ENCODE results near the gene NOL9.
"Not testable (repeated sequence)": the region's sequence is repeated elsewhere in the genome, so short reads cannot be mapped to it uniquely, and the experiment has no call there.

NOL9 gene

GRCh38 chr1:6579374-6580118 lies 25.2 kb upstream of the NOL9 start, which contains the start of gene ZBTB48:
TSS of gene ZBTB48 (plus strand) at chr1:6579994. CDS start at chr1:6580610, 616 bp downstream.
- Histone ChIP-seq H3K27me3 (ENCODE audit: control insufficient read depth, insufficient read depth, low read length) (no peaks in the 10 kb centered on the region), H3K9me3 (ENCODE audit: control insufficient read depth, low read depth, low read length) (no peaks in the 10 kb centered on the region), H3K4me1 (ENCODE audit: control insufficient read depth, low read depth, low read length) (peaks cover 5% of the 10 kb centered on the region), H3K4me3 (ENCODE audit: low read length) (peak within 1 kb of the TSS; percentile 75), H3K9ac (ENCODE audit: low read length) (peak within 1 kb of the TSS; percentile 46), H3K27ac (ENCODE audit: low read length) (no peak within 1 kb of the TSS), H3K36me3 (ENCODE audit: control insufficient read depth, low read depth, low read length) (no peaks in the 10 kb centered on the region)

GRCh38 chr1:6578624-6579373 lies 24.5 kb upstream of the NOL9 start:
- Histone ChIP-seq H3K9ac (ENCODE audit: low read length) (peak overlapping the region; percentile 28), H3K4me3 (ENCODE audit: low read length) (peak overlapping the region; percentile 75), H3K27me3 (ENCODE audit: control insufficient read depth, insufficient read depth, low read length) (no peaks in the 10 kb centered on the region), H3K4me1 (ENCODE audit: control insufficient read depth, low read depth, low read length) (peaks cover 5% of the 10 kb centered on the region), H3K9me3 (ENCODE audit: control insufficient read depth, low read depth, low read length) (no peaks in the 10 kb centered on the region), H3K27ac (ENCODE audit: low read length) (no peak overlapping the region), H3K36me3 (ENCODE audit: control insufficient read depth, low read depth, low read length) (no peaks in the 10 kb centered on the region)

GRCh38 chr1:6577831-6578525 lies 23.7 kb upstream of the NOL9 start:
- H3K27ac ChIP-seq (ENCODE audit: low read length): no peak overlapping the region
- H3K4me3 ChIP-seq (ENCODE audit: low read length): no peak overlapping the region
- no peaks in the 10 kb centered on the region for H3K27me3 ChIP-seq (ENCODE audit: control insufficient read depth, insufficient read depth, low read length)
- H3K9me3 ChIP-seq (ENCODE audit: control insufficient read depth, low read depth, low read length): no peaks in the 10 kb centered on the region
- H3K9ac ChIP-seq (ENCODE audit: low read length): no peak overlapping the region
- H3K4me1 ChIP-seq (ENCODE audit: control insufficient read depth, low read depth, low read length): peaks cover 5% of the 10 kb centered on the region
- no peaks in the 10 kb centered on the region for H3K36me3 ChIP-seq (ENCODE audit: control insufficient read depth, low read depth, low read length)

- no peaks in the 10 kb centered on the region for H3K9me3 ChIP-seq (ENCODE audit: control insufficient read depth, low read depth, low read length)
- H3K27ac ChIP-seq (ENCODE audit: low read length): no peak overlapping the region
- no peaks in the 10 kb centered on the region for H3K36me3 ChIP-seq (ENCODE audit: control insufficient read depth, low read depth, low read length)
- no peaks in the 10 kb centered on the region for H3K27me3 ChIP-seq (ENCODE audit: control insufficient read depth, insufficient read depth, low read length)
- H3K9ac ChIP-seq (ENCODE audit: low read length): no peak overlapping the region
- no peak overlapping the region for H3K4me3 ChIP-seq (ENCODE audit: low read length)
- no peaks in the 10 kb centered on the region for H3K4me1 ChIP-seq (ENCODE audit: control insufficient read depth, low read depth, low read length)
Measured at GRCh38 chr1:6574818-6575217, 20.5 kb upstream of the NOL9 start.

GRCh38 chr1:6574025-6574620 lies 19.8 kb upstream of the NOL9 start:
- Histone ChIP-seq H3K36me3 (ENCODE audit: control insufficient read depth, low read depth, low read length) (no peaks in the 10 kb centered on the region), H3K9ac (ENCODE audit: low read length) (no peak overlapping the region), H3K27ac (ENCODE audit: low read length) (no peak overlapping the region), H3K9me3 (ENCODE audit: control insufficient read depth, low read depth, low read length) (no peaks in the 10 kb centered on the region), H3K4me1 (ENCODE audit: control insufficient read depth, low read depth, low read length) (no peaks in the 10 kb centered on the region), H3K4me3 (ENCODE audit: low read length) (no peak overlapping the region), H3K27me3 (ENCODE audit: control insufficient read depth, insufficient read depth, low read length) (no peaks in the 10 kb centered on the region)

- Histone ChIP-seq H3K27me3 (ENCODE audit: control insufficient read depth, insufficient read depth, low read length) (no peaks in the 10 kb centered on the region), H3K27ac (ENCODE audit: low read length) (no peak overlapping the region), H3K9me3 (ENCODE audit: control insufficient read depth, low read depth, low read length) (no peaks in the 10 kb centered on the region), H3K4me3 (ENCODE audit: low read length) (no peak overlapping the region), H3K4me1 (ENCODE audit: control insufficient read depth, low read depth, low read length) (no peaks in the 10 kb centered on the region), H3K9ac (ENCODE audit: low read length) (no peak overlapping the region), H3K36me3 (ENCODE audit: control insufficient read depth, low read depth, low read length) (no peaks in the 10 kb centered on the region)
Measured at GRCh38 chr1:6572653-6573383, 18.5 kb upstream of the NOL9 start.

GRCh38 chr1:6570987-6571386 lies 16.7 kb upstream of the NOL9 start:
- Histone ChIP-seq H3K36me3 (ENCODE audit: control insufficient read depth, low read depth, low read length) (no peaks in the 10 kb centered on the region), H3K4me1 (ENCODE audit: control insufficient read depth, low read depth, low read length) (no peaks in the 10 kb centered on the region), H3K27me3 (ENCODE audit: control insufficient read depth, insufficient read depth, low read length) (no peaks in the 10 kb centered on the region), H3K9me3 (ENCODE audit: control insufficient read depth, low read depth, low read length) (no peaks in the 10 kb centered on the region), H3K4me3 (ENCODE audit: low read length) (no peak overlapping the region), H3K27ac (ENCODE audit: low read length) (no peak overlapping the region), H3K9ac (ENCODE audit: low read length) (no peak overlapping the region)

- Histone ChIP-seq H3K4me1 (ENCODE audit: control insufficient read depth, low read depth, low read length) (no peaks in the 10 kb centered on the region), H3K27me3 (ENCODE audit: control insufficient read depth, insufficient read depth, low read length) (no peaks in the 10 kb centered on the region), H3K9me3 (ENCODE audit: control insufficient read depth, low read depth, low read length) (no peaks in the 10 kb centered on the region), H3K27ac (ENCODE audit: low read length) (no peak overlapping the region), H3K9ac (ENCODE audit: low read length) (no peak overlapping the region), H3K36me3 (ENCODE audit: control insufficient read depth, low read depth, low read length) (no peaks in the 10 kb centered on the region), H3K4me3 (ENCODE audit: low read length) (no peak overlapping the region)
Measured at GRCh38 chr1:6570100-6570499, 15.8 kb upstream of the NOL9 start.

- H3K27ac ChIP-seq (ENCODE audit: low read length): no peak overlapping the region
- no peaks in the 10 kb centered on the region for H3K4me1 ChIP-seq (ENCODE audit: control insufficient read depth, low read depth, low read length)
- no peaks in the 10 kb centered on the region for H3K9me3 ChIP-seq (ENCODE audit: control insufficient read depth, low read depth, low read length)
- no peak overlapping the region for H3K4me3 ChIP-seq (ENCODE audit: low read length)
- H3K9ac ChIP-seq (ENCODE audit: low read length): no peak overlapping the region
- H3K36me3 ChIP-seq (ENCODE audit: control insufficient read depth, low read depth, low read length): no peaks in the 10 kb centered on the region
- H3K27me3 ChIP-seq (ENCODE audit: control insufficient read depth, insufficient read depth, low read length): no peaks in the 10 kb centered on the region
Measured at GRCh38 chr1:6569033-6569432, 14.7 kb upstream of the NOL9 start.

GRCh38 chr1:6560267-6560666 lies 6.0 kb upstream of the NOL9 start:
- H3K27me3 ChIP-seq (ENCODE audit: control insufficient read depth, insufficient read depth, low read length): no peaks in the 10 kb centered on the region
- H3K4me1 ChIP-seq (ENCODE audit: control insufficient read depth, low read depth, low read length): no peaks in the 10 kb centered on the region
- no peak overlapping the region for H3K9ac ChIP-seq (ENCODE audit: low read length)
- no peaks in the 10 kb centered on the region for H3K9me3 ChIP-seq (ENCODE audit: control insufficient read depth, low read depth, low read length)
- no peak overlapping the region for H3K27ac ChIP-seq (ENCODE audit: low read length)
- no peak overlapping the region for H3K4me3 ChIP-seq (ENCODE audit: low read length)
- H3K36me3 ChIP-seq (ENCODE audit: control insufficient read depth, low read depth, low read length): no peaks in the 10 kb centered on the region

- not testable (repeated sequence) for H3K27ac ChIP-seq (ENCODE audit: low read length)
Measured at GRCh38 chr1:6559161-6559560, 4.8 kb upstream of the NOL9 start.

More at GRCh38 chr1:6559161-6559560, 4.8 kb upstream of the NOL9 start:
- H3K9me3 ChIP-seq (ENCODE audit: control insufficient read depth, low read depth, low read length); H3K27me3 ChIP-seq (ENCODE audit: control insufficient read depth, insufficient read depth, low read length); H3K9ac ChIP-seq (ENCODE audit: low read length); H3K36me3 ChIP-seq (ENCODE audit: control insufficient read depth, low read depth, low read length); H3K4me3 ChIP-seq (ENCODE audit: low read length); H3K4me1 ChIP-seq (ENCODE audit: control insufficient read depth, low read depth, low read length): not testable (repeated sequence)

Measured in iPS-18a (cell line).